LNCaP clone FGC (cell line): ENCODE data around the gene SLA2.

Experiments used
- DNase-seq: peaks from one replicate; pipeline ENCODE4 v3.0.0-alpha.2; 2011; ENCODE audit warnings: low read depth
- H3K4me3 ChIP-seq: 2 replicates; pipeline ENCODE4 v1.5.1; 2011; ENCODE audit warnings: mild to moderate bottlenecking, low read depth, low read length, control low read depth
- TF ChIP-seq, protein P1 (sequence below): IDR thresholded peaks from 2 replicates; pipeline ENCODE4 v1.5.1; 2012; ENCODE audit warnings: mild to moderate bottlenecking; ENCODE audit not compliant: control insufficient read depth, insufficient read depth; ENCODE audit errors: extremely low read depth

The SLA2 gene

GRCh38 chr20:36624944-36625324, 21.1 kb downstream of the SLA2 start:
- no peak for DNase-seq
- TF ChIP-seq, protein P1, sequence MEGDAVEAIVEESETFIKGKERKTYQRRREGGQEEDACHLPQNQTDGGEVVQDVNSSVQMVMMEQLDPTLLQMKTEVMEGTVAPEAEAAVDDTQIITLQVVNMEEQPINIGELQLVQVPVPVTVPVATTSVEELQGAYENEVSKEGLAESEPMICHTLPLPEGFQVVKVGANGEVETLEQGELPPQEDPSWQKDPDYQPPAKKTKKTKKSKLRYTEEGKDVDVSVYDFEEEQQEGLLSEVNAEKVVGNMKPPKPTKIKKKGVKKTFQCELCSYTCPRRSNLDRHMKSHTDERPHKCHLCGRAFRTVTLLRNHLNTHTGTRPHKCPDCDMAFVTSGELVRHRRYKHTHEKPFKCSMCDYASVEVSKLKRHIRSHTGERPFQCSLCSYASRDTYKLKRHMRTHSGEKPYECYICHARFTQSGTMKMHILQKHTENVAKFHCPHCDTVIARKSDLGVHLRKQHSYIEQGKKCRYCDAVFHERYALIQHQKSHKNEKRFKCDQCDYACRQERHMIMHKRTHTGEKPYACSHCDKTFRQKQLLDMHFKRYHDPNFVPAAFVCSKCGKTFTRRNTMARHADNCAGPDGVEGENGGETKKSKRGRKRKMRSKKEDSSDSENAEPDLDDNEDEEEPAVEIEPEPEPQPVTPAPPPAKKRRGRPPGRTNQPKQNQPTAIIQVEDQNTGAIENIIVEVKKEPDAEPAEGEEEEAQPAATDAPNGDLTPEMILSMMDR = no peak
- H3K4me3 ChIP-seq = no peak overlapping the region

- peak; percentile 95 for DNase-seq
- no peak overlapping the region for H3K4me3 ChIP-seq
- TF ChIP-seq, protein P1 = peak; percentile 43
These were observed 21.7 kb downstream of the SLA2 start for GRCh38 chr20:36624068-36624943.

- TF ChIP-seq, protein P1 = no peak
- DNase-seq = no peak
These were observed 22.6 kb downstream of the SLA2 start for GRCh38 chr20:36623444-36623843.

DNA sequence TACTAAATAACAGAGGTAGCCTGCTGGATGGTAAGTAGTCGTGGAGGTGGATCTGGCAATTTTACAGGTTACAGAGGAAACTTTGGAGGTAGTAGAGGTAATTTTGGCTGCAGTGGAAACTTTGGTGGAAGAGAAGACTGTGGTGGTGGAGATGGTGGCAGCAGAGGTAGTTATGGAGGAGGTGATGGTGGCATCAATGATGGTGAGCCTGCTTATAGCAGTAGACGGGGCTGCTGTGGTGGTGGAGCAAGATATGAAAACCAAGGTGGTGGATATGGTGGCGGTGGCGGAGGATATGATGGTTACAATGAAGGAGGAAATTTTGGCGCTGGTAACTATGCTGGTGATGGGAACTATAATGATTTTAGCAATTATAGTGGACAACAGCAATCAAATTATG, 25.1 kb downstream of the SLA2 start:
- DNase-seq = no peak
- TF ChIP-seq, protein P1 = no peak
- no peak overlapping the region for H3K4me3 ChIP-seq

More at GRCh38 chr20:36623444-36623843, 22.6 kb downstream of the SLA2 start:
- no peak overlapping the region for H3K4me3 ChIP-seq

DNA sequence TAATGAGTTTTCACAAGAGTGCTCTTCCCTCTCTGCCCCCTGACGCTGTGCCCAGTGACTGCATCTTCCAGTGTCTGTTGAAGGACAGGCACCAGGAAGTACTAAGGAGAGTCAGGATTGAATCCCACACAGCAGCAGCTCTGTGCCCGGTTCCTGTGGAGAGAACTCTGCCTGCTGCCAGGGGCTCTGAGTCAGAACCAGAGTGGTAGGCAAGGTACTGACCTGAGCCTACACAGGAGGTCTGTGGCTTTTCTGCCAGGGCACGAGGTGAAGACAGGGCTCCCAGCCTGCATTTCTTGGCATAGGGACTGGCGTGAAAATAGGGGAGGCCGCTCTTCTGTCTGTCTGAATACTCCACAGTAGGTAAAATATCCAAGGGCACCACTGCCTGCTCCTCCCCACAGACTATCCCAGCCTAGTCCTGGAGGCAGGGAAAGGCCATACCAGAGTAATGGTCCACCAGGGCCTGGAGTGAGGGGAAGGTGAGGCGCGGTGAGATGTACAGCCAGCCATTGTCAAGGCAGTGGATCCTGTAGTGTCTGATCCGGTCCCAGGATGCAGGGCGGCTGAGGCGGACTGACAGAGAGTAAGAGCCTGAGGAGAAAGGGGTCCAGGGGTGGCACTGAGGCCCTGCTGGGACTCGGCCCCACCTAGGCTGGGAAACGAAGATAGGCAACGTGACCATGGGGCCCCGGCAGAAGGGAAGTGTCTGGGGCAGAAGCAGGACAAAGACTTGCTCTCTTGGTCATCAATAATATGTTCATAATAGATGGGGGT, 31.0 kb downstream of the SLA2 start:
- no peak for DNase-seq
- TF ChIP-seq, protein P1 = no peak

DNA sequence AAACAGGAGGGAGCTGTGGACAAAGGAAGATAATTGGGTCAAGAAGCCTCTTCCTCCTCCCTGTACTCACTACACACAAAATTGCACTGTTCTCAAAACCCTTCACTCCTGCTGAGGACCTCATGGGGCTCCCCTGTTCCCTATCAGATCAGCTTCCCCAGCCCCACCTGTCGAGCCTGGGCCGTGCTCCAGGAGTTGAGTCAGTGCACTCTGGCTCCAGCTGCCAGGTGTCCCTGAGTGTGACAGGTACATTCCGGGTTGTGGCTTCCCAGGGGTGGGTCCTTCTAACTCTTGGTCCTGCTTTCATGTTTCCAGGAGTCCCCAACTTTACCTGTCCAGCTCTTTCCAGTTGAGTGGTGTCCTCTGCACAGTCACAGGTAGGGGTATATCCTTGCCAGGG, 32.0 kb downstream of the SLA2 start:
- TF ChIP-seq, protein P1 = no peak
- DNase-seq = no peak
- H3K4me3 ChIP-seq = no peak overlapping the region

More for the DNA sequence above, 31.0 kb downstream of the SLA2 start:
- H3K4me3 ChIP-seq = no peak overlapping the region
